Measurements from ENCODE around the gene LHFPL6. TPM values are rescaled to one million over a fixed set of nuclear protein-coding genes. Genes with fewer than 3 reads are reported as not detected.

The LHFPL6 gene
- polyA plus RNA-seq, 3 donors = 0.14 to 0.59 (median 0.46) TPM

DNA sequence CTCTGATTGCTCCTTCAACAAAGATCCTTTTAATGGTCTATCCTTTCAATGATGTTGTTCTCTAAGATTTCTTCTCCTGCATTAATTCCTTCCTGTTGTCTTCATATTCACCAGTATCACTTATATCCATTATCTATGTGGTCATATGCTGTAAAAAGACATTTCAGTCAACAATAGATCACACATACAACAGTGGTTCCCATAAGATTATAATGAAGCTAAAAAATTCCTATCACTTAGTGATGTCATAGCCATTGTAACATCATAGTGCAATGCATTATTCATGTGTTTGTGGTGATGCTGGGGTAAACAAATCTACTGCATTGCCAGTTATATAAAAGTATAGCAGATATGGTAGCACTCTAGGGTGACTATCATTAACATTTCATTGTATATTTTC, 266.1 kb downstream of the LHFPL6 start:
- no peaks in the 10 kb centered on the region for H3K79me2 ChIP-seq (ENCODE audit: insufficient read depth, low read length)
- no peak overlapping the region for H3K9ac ChIP-seq (ENCODE audit: insufficient read depth, low read length, poor library complexity, severe bottlenecking)
- H3K4me1 ChIP-seq (ENCODE audit: control insufficient read depth in 1 of 2, insufficient read depth in 2 of 2, low read length in 2 of 2) = no peaks in the 10 kb centered on the region
- H4K20me1 ChIP-seq (ENCODE audit: insufficient read depth, low read length) = no peaks in the 10 kb centered on the region
- H3K4me3 Mint-ChIP-seq = no peak overlapping the region
- peaks cover 0 to 15% (median 3%) of the 10 kb centered on the region in 7 donors for H3K9me3 Mint-ChIP-seq
- no peaks in the 10 kb centered on the region for H3K9me3 ChIP-seq (replicated peaks in 1 of 2; ENCODE audit: control insufficient read depth in 1 of 2, insufficient read depth in 1 of 2, low read length in 2 of 2)
- intact Hi-C loops (cut with micrococcal nuclease) = no loop called here
- H3K4me1 Mint-ChIP-seq = no peaks in the 10 kb centered on the region
- peaks cover 0 to 3% (median 0%) of the 10 kb centered on the region in 3 donors for H3K27me3 Mint-ChIP-seq (ENCODE audit: low read depth in 3 of 3)
- no peaks in the 10 kb centered on the region for H3K27me3 ChIP-seq (ENCODE audit: control insufficient read depth in 2 of 2, insufficient read depth in 2 of 2, low read length in 2 of 2)
- H2AFZ ChIP-seq (ENCODE audit: insufficient read depth, low read depth, low read length, poor library complexity, severe bottlenecking) = no peak overlapping the region
- H3K36me3 Mint-ChIP-seq = no peaks in the 10 kb centered on the region
- DNase-seq = no peak
- H3K4me3 ChIP-seq (replicated peaks in 1 of 3; ENCODE audit: low read depth in 2 of 3, low read length in 3 of 3) = no peak overlapping the region
- TF ChIP-seq, protein P1, sequence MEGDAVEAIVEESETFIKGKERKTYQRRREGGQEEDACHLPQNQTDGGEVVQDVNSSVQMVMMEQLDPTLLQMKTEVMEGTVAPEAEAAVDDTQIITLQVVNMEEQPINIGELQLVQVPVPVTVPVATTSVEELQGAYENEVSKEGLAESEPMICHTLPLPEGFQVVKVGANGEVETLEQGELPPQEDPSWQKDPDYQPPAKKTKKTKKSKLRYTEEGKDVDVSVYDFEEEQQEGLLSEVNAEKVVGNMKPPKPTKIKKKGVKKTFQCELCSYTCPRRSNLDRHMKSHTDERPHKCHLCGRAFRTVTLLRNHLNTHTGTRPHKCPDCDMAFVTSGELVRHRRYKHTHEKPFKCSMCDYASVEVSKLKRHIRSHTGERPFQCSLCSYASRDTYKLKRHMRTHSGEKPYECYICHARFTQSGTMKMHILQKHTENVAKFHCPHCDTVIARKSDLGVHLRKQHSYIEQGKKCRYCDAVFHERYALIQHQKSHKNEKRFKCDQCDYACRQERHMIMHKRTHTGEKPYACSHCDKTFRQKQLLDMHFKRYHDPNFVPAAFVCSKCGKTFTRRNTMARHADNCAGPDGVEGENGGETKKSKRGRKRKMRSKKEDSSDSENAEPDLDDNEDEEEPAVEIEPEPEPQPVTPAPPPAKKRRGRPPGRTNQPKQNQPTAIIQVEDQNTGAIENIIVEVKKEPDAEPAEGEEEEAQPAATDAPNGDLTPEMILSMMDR (IDR thresholded peaks at IDR 0.05) = no peak
- no peak overlapping the region for H3K27ac ChIP-seq (ENCODE audit: low read depth in 1 of 2, low read length in 2 of 2)
- no peaks in the 10 kb centered on the region for H3K36me3 ChIP-seq (replicated peaks in 1 of 2; ENCODE audit: control insufficient read depth in 1 of 2, insufficient read depth in 2 of 2, low read length in 2 of 2)
- no peak overlapping the region for H3K4me2 ChIP-seq (replicated peaks; ENCODE audit: extremely low read depth, low read length, poor library complexity, severe bottlenecking)
- no peak overlapping the region for H3K27ac Mint-ChIP-seq

DNA sequence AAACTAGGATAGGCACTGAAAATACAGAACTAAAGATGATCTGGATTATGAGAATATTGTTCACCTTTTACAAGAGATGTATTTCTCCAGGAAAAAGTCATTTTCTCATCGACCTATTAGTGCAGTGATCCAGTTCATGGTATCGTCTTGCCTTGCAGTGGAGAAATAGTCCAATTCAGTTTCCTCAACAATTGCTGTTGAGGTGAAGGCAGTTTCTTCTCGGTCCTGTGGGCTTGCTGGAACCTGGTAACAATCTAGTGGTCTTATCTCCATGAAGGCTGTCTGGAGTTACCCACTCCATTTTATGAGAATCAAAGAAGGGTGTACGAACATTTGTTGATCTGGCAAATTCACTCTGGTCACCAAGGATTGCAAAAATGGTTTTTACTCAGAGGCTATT, 266.8 kb downstream of the LHFPL6 start:
- Histone ChIP-seq H3K4me1 (ENCODE audit: control insufficient read depth in 1 of 2, insufficient read depth in 2 of 2, low read length in 2 of 2) (no peaks in the 10 kb centered on the region), H4K20me1 (ENCODE audit: insufficient read depth, low read length) (no peaks in the 10 kb centered on the region), H3K27ac (ENCODE audit: low read depth in 1 of 2, low read length in 2 of 2) (no peak overlapping the region), H3K4me2 (replicated peaks; ENCODE audit: extremely low read depth, low read length, poor library complexity, severe bottlenecking) (no peak overlapping the region), H3K27me3 (ENCODE audit: control insufficient read depth in 2 of 2, insufficient read depth in 2 of 2, low read length in 2 of 2) (no peaks in the 10 kb centered on the region), H3K4me3 (replicated peaks in 1 of 3; ENCODE audit: low read depth in 2 of 3, low read length in 3 of 3) (no peak overlapping the region), H3K9ac (ENCODE audit: insufficient read depth, low read length, poor library complexity, severe bottlenecking) (no peak overlapping the region), H3K36me3 (replicated peaks in 1 of 2; ENCODE audit: control insufficient read depth in 1 of 2, insufficient read depth in 2 of 2, low read length in 2 of 2) (no peaks in the 10 kb centered on the region), H3K79me2 (ENCODE audit: insufficient read depth, low read length) (no peaks in the 10 kb centered on the region), H3K9me3 (replicated peaks in 1 of 2; ENCODE audit: control insufficient read depth in 1 of 2, insufficient read depth in 1 of 2, low read length in 2 of 2) (no peaks in the 10 kb centered on the region), H2AFZ (ENCODE audit: insufficient read depth, low read depth, low read length, poor library complexity, severe bottlenecking) (no peak overlapping the region)
- peaks cover 0 to 3% (median 0%) of the 10 kb centered on the region in 3 donors for H3K27me3 Mint-ChIP-seq (ENCODE audit: low read depth in 3 of 3)
- peaks cover 0 to 19% (median 5%) of the 10 kb centered on the region in 7 donors for H3K9me3 Mint-ChIP-seq
- no peak overlapping the region for H3K4me3 Mint-ChIP-seq
- TF ChIP-seq, protein P1 (IDR thresholded peaks at IDR 0.05) = no peak
- H3K4me1 Mint-ChIP-seq = no peaks in the 10 kb centered on the region
- 83% methylated on average over 1 of the region's 4 CpGs for WGBS (ENCODE audit: insufficient coverage)
- no peak for DNase-seq
- no peaks in the 10 kb centered on the region for H3K36me3 Mint-ChIP-seq
- intact Hi-C loops (cut with micrococcal nuclease) = no loop called here
- no peak overlapping the region for H3K27ac Mint-ChIP-seq

Measured in CD14-positive monocyte (primary cell).